ENCODE measurements around the gene CDHR3. TPM values are rescaled to one million over a fixed set of nuclear protein-coding genes. Genes with fewer than 3 reads are reported as not detected.

CDHR3 gene
- total RNA-seq, 1 experiment from 2014 or later, result 9.2 TPM

GRCh38 chr7:105985229-105985628, 22.2 kb downstream of the CDHR3 start:
- Histone ChIP-seq H3K27me3 (replicated peaks; ENCODE audit: control insufficient read depth, insufficient read depth, low read length) (no peaks in the 10 kb centered on the region), H3K4me1 (no peaks in the 10 kb centered on the region), H3K36me3 (ENCODE audit: control insufficient read depth, insufficient read depth, low read length) (no peaks in the 10 kb centered on the region), H3K4me3 (ENCODE audit: low read depth, low read length) (no peak overlapping the region), H3K9me3 (no peaks in the 10 kb centered on the region)
- Mint-ChIP-seq H3K27ac (ENCODE audit: unreplicated experiment) (no peak overlapping the region), H3K36me3 (ENCODE audit: insufficient read depth, unreplicated experiment) (no peaks in the 10 kb centered on the region), H3K4me1 (ENCODE audit: low read depth, unreplicated experiment) (no peaks in the 10 kb centered on the region), H3K27me3 (ENCODE audit: insufficient read depth, unreplicated experiment) (peaks cover 10% of the 10 kb centered on the region), H3K4me3 (ENCODE audit: unreplicated experiment) (no peak overlapping the region), H3K9me3 (ENCODE audit: unreplicated experiment) (no peaks in the 10 kb centered on the region)
- no TSS peak for BruUV-seq (replicated peaks)
- ChIA-PET CTCF (interaction anchor here (0.9 kb wide), 1 partner anchor 13 kb away, joined by 3 read pairs; no protein-coding TSS in a partner anchor), POLR2A (no interaction called here)
- intact Hi-C loops (cut with micrococcal nuclease; ENCODE audit: unreplicated experiment), result loop anchor here (5.0 kb wide), 1 partner anchor 108 kb away; the partner anchor contains the start of gene ATXN7L1
- TF ChIP-seq CTCF (IDR thresholded peaks at IDR 0.05; ENCODE audit: insufficient read depth in 1 of 2, low read depth in 1 of 2, low read length in 1 of 2, severe bottlenecking in 1 of 2, unreplicated experiment in 1 of 2), result no peak
- DNase-seq, result no peak

- Histone ChIP-seq H3K9me3 (no peaks in the 10 kb centered on the region), H3K27me3 (replicated peaks; ENCODE audit: control insufficient read depth, insufficient read depth, low read length) (no peaks in the 10 kb centered on the region), H3K4me1 (no peaks in the 10 kb centered on the region), H3K4me3 (ENCODE audit: low read depth, low read length) (no peak overlapping the region), H3K36me3 (ENCODE audit: control insufficient read depth, insufficient read depth, low read length) (no peaks in the 10 kb centered on the region)
- no peak for DNase-seq
- no peak for TF ChIP-seq CTCF (IDR thresholded peaks at IDR 0.05; ENCODE audit: insufficient read depth in 1 of 2, low read depth in 1 of 2, low read length in 1 of 2, severe bottlenecking in 1 of 2, unreplicated experiment in 1 of 2)
- ChIA-PET POLR2A (no interaction called here), CTCF (no interaction called here)
- BruUV-seq (replicated peaks), result no TSS peak
- Mint-ChIP-seq H3K27ac (ENCODE audit: unreplicated experiment) (no peak overlapping the region), H3K4me1 (ENCODE audit: low read depth, unreplicated experiment) (no peaks in the 10 kb centered on the region), H3K4me3 (ENCODE audit: unreplicated experiment) (no peak overlapping the region), H3K27me3 (ENCODE audit: insufficient read depth, unreplicated experiment) (peaks cover 10% of the 10 kb centered on the region), H3K9me3 (ENCODE audit: unreplicated experiment) (no peaks in the 10 kb centered on the region), H3K36me3 (ENCODE audit: insufficient read depth, unreplicated experiment) (no peaks in the 10 kb centered on the region)
- intact Hi-C loops (cut with micrococcal nuclease; ENCODE audit: unreplicated experiment), result loop anchor here (5.0 kb wide), 1 partner anchor 108 kb away; the partner anchor contains the start of gene ATXN7L1
These were observed 22.7 kb downstream of the CDHR3 start for GRCh38 chr7:105985672-105986215.

- Histone ChIP-seq H3K4me1 (no peaks in the 10 kb centered on the region), H3K9me3 (no peaks in the 10 kb centered on the region), H3K4me3 (ENCODE audit: low read depth, low read length) (no peak overlapping the region), H3K27me3 (replicated peaks; ENCODE audit: control insufficient read depth, insufficient read depth, low read length) (no peaks in the 10 kb centered on the region), H3K36me3 (ENCODE audit: control insufficient read depth, insufficient read depth, low read length) (no peaks in the 10 kb centered on the region)
- BruUV-seq (replicated peaks), result no TSS peak
- CTCF ChIA-PET, result no interaction called here
- Mint-ChIP-seq H3K4me1 (ENCODE audit: low read depth, unreplicated experiment) (no peaks in the 10 kb centered on the region), H3K27ac (ENCODE audit: unreplicated experiment) (no peak overlapping the region), H3K27me3 (ENCODE audit: insufficient read depth, unreplicated experiment) (peaks cover 10% of the 10 kb centered on the region), H3K36me3 (ENCODE audit: insufficient read depth, unreplicated experiment) (no peaks in the 10 kb centered on the region), H3K9me3 (ENCODE audit: unreplicated experiment) (no peaks in the 10 kb centered on the region), H3K4me3 (ENCODE audit: unreplicated experiment) (no peak overlapping the region)
- TF ChIP-seq CTCF (IDR thresholded peaks at IDR 0.05; ENCODE audit: insufficient read depth in 1 of 2, low read depth in 1 of 2, low read length in 1 of 2, severe bottlenecking in 1 of 2, unreplicated experiment in 1 of 2), result no peak
- POLR2A ChIA-PET, result no interaction called here
- intact Hi-C loops (cut with micrococcal nuclease; ENCODE audit: unreplicated experiment), result loop anchor here (5.0 kb wide), 1 partner anchor 110 kb away; the partner anchor contains the start of gene ATXN7L1
- DNase-seq, result no peak
These were observed 24.0 kb downstream of the CDHR3 start for GRCh38 chr7:105987046-105987445.
